Spleen (tissue), 11 donors: ENCODE data around the gene ERI3. TPM values are rescaled to one million over a fixed set of nuclear protein-coding genes. Genes with fewer than 3 reads are reported as not detected.

ENCODE experiments used
- DNase-seq: peaks from one replicate; pipeline ENCODE4 v3.0.0-alpha.2; 2020
- H3K27ac ChIP-seq, 8 donors: fragments of 200-600 bp; sonication (generic) in 7 of 8; 1 replicate in 4 of 8; 2 replicates in 4 of 8; pipeline versions ENCODE4 v1.5.0 to v1.8.0; 2016 to 2021; ENCODE audit warnings: inconsistent platforms in 4 of 8, mild to moderate bottlenecking in 4 of 8, moderate library complexity in 1 of 8
- H3K27me3 ChIP-seq, 7 donors: fragments of 200-600 bp; sonication (generic) in 6 of 7; replicated peaks in 1 of 7; 1 replicate in 4 of 7; 2 replicates in 3 of 7; pipeline versions ENCODE4 v1.5.0 to v1.8.0; 2016 to 2021; ENCODE audit warnings: inconsistent platforms in 3 of 7, mild to moderate bottlenecking in 1 of 7
- H3K36me3 ChIP-seq, 6 donors: fragments of 200-600 bp; sonication (generic) in 5 of 6; 1 replicate in 4 of 6; 2 replicates in 2 of 6; pipeline versions ENCODE4 v1.5.0 to v1.8.0; 2016 to 2021; ENCODE audit warnings: inconsistent platforms in 2 of 6
- H3K4me1 ChIP-seq, 6 donors: fragments of 200-600 bp; sonication (generic) in 5 of 6; 1 replicate in 3 of 6; 2 replicates in 3 of 6; pipeline versions ENCODE4 v1.5.0 to v1.8.0; 2016 to 2021; ENCODE audit warnings: inconsistent platforms in 3 of 6
- H3K4me3 ChIP-seq, 8 donors: fragments of 200-600 bp; sonication (generic) in 7 of 8; 1 replicate in 4 of 8; 2 replicates in 4 of 8; pipeline versions ENCODE4 v1.5.0 to v1.8.0; 2016 to 2021; ENCODE audit warnings: inconsistent platforms in 4 of 8, mild to moderate bottlenecking in 4 of 8, moderate library complexity in 2 of 8
- H3K9me3 ChIP-seq, 8 donors: fragments of 200-600 bp; sonication (generic) in 7 of 8; 1 replicate in 4 of 8; 2 replicates in 4 of 8; pipeline versions ENCODE4 v1.5.0 to v1.8.0; 2016 to 2021; ENCODE audit warnings: inconsistent platforms in 4 of 8
- CTCF ChIP-seq, 11 experiments: fragments of 200-600 bp in 7 of 11; fragments of 450-650 bp in 4 of 11; sonication (generic) in 4 of 11; IDR thresholded peaks in 8 of 11; conservative IDR thresholded peaks in 3 of 11; 1 replicate in 7 of 11; 2 replicates in 4 of 11; pipeline versions ENCODE4 v1.4.0 to v1.8.0; 2016 to 2021; ENCODE audit warnings: antibody characterized with exemption in 11 of 11, inconsistent platforms in 4 of 11, mild to moderate bottlenecking in 1 of 11
- POLR2A ChIP-seq, 3 donors: fragments of 450-650 bp; IDR thresholded peaks; one replicate each; pipeline ENCODE4 v1.5.1; 2017; ENCODE audit warnings: antibody characterized with exemption in 3 of 3, mild to moderate bottlenecking in 1 of 3
- POLR2AphosphoS5 ChIP-seq, 3 donors: sonication (generic); formaldehyde crosslinking; IDR thresholded peaks; one replicate each; pipeline ENCODE4 v1.5.1; 2017; ENCODE audit warnings: antibody characterized with exemption in 3 of 3
- WGBS, 5 donors: extraction: QIAGEN DNeasy Blood & Tissue Kit in 3 of 5; methylation state at CpG; one replicate each; pipeline versions ENCODE4 v1.1.5 to v1.1.7; 2013 to 2018; 5-methylcytosine and 5-hydroxymethylcytosine counted together
- intact Hi-C: fragments of 100-400 bp; cut with DNase I; formaldehyde crosslinking; loops from one replicate; pipeline ENCODE4 v1.15.0; 2023; ENCODE audit warnings: low total_unique reads
- polyA plus RNA-seq, 3 donors: library from polyadenylated mRNA; stranded (reverse); fragments of 200-250 nt; gene quantifications; one replicate each; pipeline ENCODE4 v1.2.1, GENCODE V29; 2013
- total RNA-seq, 7 donors: library from RNA; depleted of rRNA in 3 of 7; stranded (reverse); fragments of >200 nt in 3 of 7; fragmentation: NEBNext Ultra II Directional in 4 of 7; extraction: Animal tissue kit (Norgen Biotek cat#: 25700) in 4 of 7; gene quantifications; one replicate each; pipeline versions ENCODE4 v1.1.0 to v1.2.1, GENCODE V29; 2016 to 2021
- donor health status: healthy with polysubstance abuse.
- donor health status: DM: no; HTN: no; CAD: no; lungs with moderate emphysema.
- donor health status: DM: no; HTN: no; CAD: no.
- donor health status: Bipolar disorder and iron deficiency.
- donor health status: healthy.
- donor health status: DM: no; HTN: no; CAD: no.
- donor health status: DM: yes; HTN: yes; CAD: no.

Gene ERI3
- total and polyA plus RNA-seq, 10 donors, result 20.1 to 41.1 (median 27.3) TPM

DNA sequence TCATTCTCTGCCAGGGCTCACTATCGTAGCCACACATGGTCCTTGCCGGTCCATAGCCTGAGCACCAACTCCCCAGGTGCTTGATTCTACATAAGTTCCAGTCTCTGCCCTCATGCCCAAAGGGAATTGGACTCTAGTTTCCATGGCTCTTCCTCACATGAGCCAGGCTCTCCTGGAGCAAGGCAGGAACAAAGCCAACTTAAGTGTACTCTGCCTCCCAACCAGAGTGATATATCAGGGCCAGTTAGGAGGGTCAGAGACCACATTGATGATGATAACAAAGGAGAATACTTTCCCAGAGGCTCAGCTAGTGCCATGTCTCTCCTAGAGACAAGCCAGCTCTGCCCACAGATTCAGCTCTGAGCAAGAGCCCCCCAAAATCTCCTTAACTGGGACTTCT lies 70.9 kb downstream of the ERI3 start:
- DNase-seq, result no peak
- Histone ChIP-seq H3K4me3 (no peak overlapping the region), H3K9me3 (no peaks in the 10 kb centered on the region), H3K36me3 (peaks cover 0 to 79% (median 20%) of the 10 kb centered on the region in 6 donors), H3K27me3 (no peaks in the 10 kb centered on the region), H3K4me1 (peaks cover 0 to 19% (median 2%) of the 10 kb centered on the region in 6 donors), H3K27ac (no peak overlapping the region)
- TF ChIP-seq POLR2AphosphoS5 (IDR thresholded peaks at IDR 0.05), result no peak
- TF ChIP-seq POLR2A (IDR thresholded peaks at IDR 0.05), result no peak
- TF ChIP-seq CTCF (IDR thresholded peaks at IDR 0.05 in 8 of 11, conservative IDR thresholded peaks at IDR 0.05 in 3 of 11), result no peak
- WGBS, 5 donors, result 95 to 100% (median 100%) methylated on average over 2 of the region's 2 CpGs
- intact Hi-C loops, result no loop called here

GRCh38 chr1:44283524-44284173 lies 71.4 kb downstream of the ERI3 start:
- H3K9me3 ChIP-seq, result no peaks in the 10 kb centered on the region
- peaks cover 0 to 74% (median 20%) of the 10 kb centered on the region in 6 donors for H3K36me3 ChIP-seq
- DNase-seq, result no peak
- TF ChIP-seq CTCF (IDR thresholded peaks at IDR 0.05 in 8 of 11, conservative IDR thresholded peaks at IDR 0.05 in 3 of 11) (no peak), POLR2AphosphoS5 (IDR thresholded peaks at IDR 0.05) (no peak), POLR2A (IDR thresholded peaks at IDR 0.05) (no peak)
- H3K27me3 ChIP-seq, result no peaks in the 10 kb centered on the region
- intact Hi-C loops, result no loop called here
- 91 to 98% (median 94%) methylated on average over 3 of the region's 3 CpGs for WGBS, 5 donors
- peaks cover 0 to 19% (median 2%) of the 10 kb centered on the region in 6 donors for H3K4me1 ChIP-seq
- H3K27ac ChIP-seq, result no peak overlapping the region
- no peak overlapping the region for H3K4me3 ChIP-seq

- H3K27ac ChIP-seq, result no peak overlapping the region
- no peaks in the 10 kb centered on the region for H3K9me3 ChIP-seq
- H3K4me3 ChIP-seq, result no peak overlapping the region
- intact Hi-C loops, result no loop called here
- no peaks in the 10 kb centered on the region for H3K27me3 ChIP-seq
- TF ChIP-seq CTCF (IDR thresholded peaks at IDR 0.05 in 8 of 11, conservative IDR thresholded peaks at IDR 0.05 in 3 of 11) (no peak), POLR2A (IDR thresholded peaks at IDR 0.05) (no peak), POLR2AphosphoS5 (IDR thresholded peaks at IDR 0.05) (no peak)
- H3K36me3 ChIP-seq, result peaks cover 0 to 66% (median 20%) of the 10 kb centered on the region in 6 donors
- H3K4me1 ChIP-seq, result peaks cover 0 to 19% (median 2%) of the 10 kb centered on the region in 6 donors
- WGBS, 5 donors, result 83 to 92% (median 87%) methylated on average over 8 of the region's 8 CpGs
- no peak for DNase-seq
Measured at GRCh38 chr1:44282704-44283426, 72.2 kb downstream of the ERI3 start.
